GM12892 (cell line): ENCODE results near the gene EPB41L2.

ENCODE experiments used
- POLR2A ChIP-seq: IDR thresholded peaks from 2 replicates; pipeline ENCODE4 v1.6.1; 2011; ENCODE audit warnings: low read depth, low read length, control low read depth
- POLR2AphosphoS5 ChIP-seq: IDR thresholded peaks from 2 replicates; pipeline ENCODE4 v1.6.1; 2011; ENCODE audit warnings: low read depth, low read length, control low read depth
- TAF1 ChIP-seq: IDR thresholded peaks from 2 replicates; pipeline ENCODE4 v1.6.1; 2011; ENCODE audit warnings: low read depth, mild to moderate bottlenecking, control low read depth, low read length, borderline replicate concordance

GRCh38 chr6:130849594-130849993, 213.5 kb downstream of the EPB41L2 start:
- TF ChIP-seq POLR2A (no peak), POLR2AphosphoS5 (no peak), TAF1 (no peak)
